HG02840 (cell line): ENCODE measurements around the gene FAM136A.
"Not testable (repeated sequence)": the region's sequence is repeated elsewhere in the genome, so short reads cannot be mapped to it uniquely, and the experiment has no call there.

Experiments used
- ATAC-seq: cut with Tn5 transposase; IDR thresholded peaks from one replicate; pipeline ENCODE4 v1.9.1; 2021; ENCODE audit warnings: mild to moderate bottlenecking, moderate library complexity, moderate number of reproducible peaks; ENCODE audit not compliant: unreplicated experiment, low FRiP score

Gene FAM136A

GRCh38 chr2:70300771-70301343 is 1.0 kb downstream of the FAM136A start:
- no peak for ATAC-seq

GRCh38 chr2:70297828-70298227 is 4.0 kb downstream of the FAM136A start:
- ATAC-seq, result not testable (repeated sequence)

- ATAC-seq, result no peak
Observed at GRCh38 chr2:70283500-70284191, 18.2 kb downstream of the FAM136A start.

- no peak for ATAC-seq
Observed at GRCh38 chr2:70282439-70282838, 19.4 kb downstream of the FAM136A start.

- ATAC-seq, result no peak
Observed at GRCh38 chr2:70280242-70280798, 21.5 kb downstream of the FAM136A start.

- no peak for ATAC-seq
Observed at GRCh38 chr2:70270323-70270722, 31.5 kb downstream of the FAM136A start.

- ATAC-seq, result not testable (repeated sequence)
Observed at GRCh38 chr2:70269422-70270302, 32.2 kb downstream of the FAM136A start.

GRCh38 chr2:70266925-70267324 is 34.9 kb downstream of the FAM136A start:
- ATAC-seq, result not testable (repeated sequence)

- ATAC-seq, result no peak
Observed at GRCh38 chr2:70261501-70261900, 40.4 kb downstream of the FAM136A start.

- peak; percentile 8 for ATAC-seq
Observed at GRCh38 chr2:70258532-70258875, 43.4 kb downstream of the FAM136A start.

- no peak for ATAC-seq
Observed at GRCh38 chr2:70255637-70256314, 46.1 kb downstream of the FAM136A start.

- ATAC-seq, result no peak
Observed at GRCh38 chr2:70250434-70250833, 51.4 kb downstream of the FAM136A start.

GRCh38 chr2:70248181-70248847 is 53.6 kb downstream of the FAM136A start, which contains the start of gene TIA1:
Gene TIA1, minus strand, starts transcription at chr2:70248628. Its CDS starts 198 bp downstream, at chr2:70248430.
- ATAC-seq, result peak; percentile 98

- ATAC-seq, result no peak
Observed at GRCh38 chr2:70247364-70248180, 54.3 kb downstream of the FAM136A start.
